ENCODE data around the gene SCN3B.

DNA sequence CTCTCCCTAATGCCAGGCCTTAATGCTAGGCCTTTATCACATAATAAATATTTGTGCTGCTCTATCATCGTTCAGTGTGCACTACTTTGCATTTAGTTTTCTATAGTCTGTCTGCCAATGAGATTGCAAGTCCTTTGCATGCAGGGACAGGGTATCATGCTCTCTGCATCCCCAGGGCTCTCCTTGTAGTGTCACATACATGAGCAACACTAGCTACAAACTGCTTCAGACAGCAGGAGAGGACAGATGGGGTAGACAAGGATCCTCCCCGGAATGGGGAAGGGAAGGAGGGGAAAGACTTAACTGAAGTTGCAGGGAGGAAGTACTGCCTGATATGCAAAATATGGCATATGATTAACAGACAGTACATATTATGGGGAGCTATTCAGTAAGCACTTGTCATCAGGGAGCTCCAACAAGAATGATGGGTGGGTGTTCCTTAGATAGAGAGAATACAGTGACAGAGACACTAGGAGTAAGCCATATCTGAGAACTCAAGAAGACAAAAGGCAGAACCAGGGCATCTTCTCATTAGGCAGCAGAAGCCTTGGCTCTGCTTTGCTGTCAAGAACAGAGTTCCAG is 44.2 kb upstream of the SCN3B start:
- no peak for TF ChIP-seq CTCF (IDR thresholded peaks at IDR 0.05)
- TF ChIP-seq EZH2 (IDR thresholded peaks at IDR 0.05): no peak
- no peak for TF ChIP-seq EZH2phosphoT487 (IDR thresholded peaks at IDR 0.05)

Measured in neural progenitor cell (in vitro differentiated cells).